HepG2 (cell line): ENCODE data around the gene MRPL34. TPM values are rescaled to one million over a fixed set of nuclear protein-coding genes. Genes with fewer than 3 reads are reported as not detected.

Experiments used
- ATAC-seq: fragments of 200-7000 bp; cut with Tn5 transposase; 3 replicates; pipeline ENCODE4 v1.9.1; 2020; ENCODE audit warnings: mild to moderate bottlenecking, moderate library complexity
- BruUV-seq: library from RNA; stranded (reverse); fragments of 400-500 nt; replicated peaks from 2 replicates; lab custom pipeline; 2021; lab: Mats Ljungman, UMichigan
- CTCF ChIA-PET: fragments of 300-600 bp; formaldehyde crosslinking; extraction: SDS; loops from one replicate; lab custom pipeline; 2021; ENCODE audit warnings: low total read pairs, inconsistent platforms, low intra/inter-chr PET ratio; lab: Yijun Ruan, JAX
- POLR2A ChIA-PET: fragments of 350-600 bp; sonication (Branson Sonifier 250); formaldehyde crosslinking; loops from one replicate; lab custom pipeline; 2020; ENCODE audit warnings: antibody characterized with exemption, inconsistent platforms; lab: Yijun Ruan, JAX
- DNase-seq: peaks from one replicate; pipeline ENCODE4 v3.0.0-alpha.2; 2015; ENCODE audit warnings: low spot score
- FAIRE-seq: peaks from 3 replicates; lab custom pipeline; 2011; peaks lifted over from hg19 to GRCh38; lab: Jason Lieb, UNC
- H2AFZ ChIP-seq: one replicate; pipeline ENCODE4 v1.6.1; 2011; ENCODE audit warnings: low read length, inconsistent platforms
- H3K27ac ChIP-seq: fragments of 300-600 bp; 3 replicates; pipeline ENCODE4 v1.8.0; 2011; ENCODE audit warnings: mixed run types, mild to moderate bottlenecking, mixed read lengths, low read length, inconsistent platforms; ENCODE audit not compliant: insufficient read depth; ENCODE audit errors: extremely low read length
- H3K27me3 ChIP-seq, 2 experiments: fragments of 200-600 bp in 1 of 2; 2 replicates in 1 of 2; 3 replicates in 1 of 2; pipeline versions ENCODE4 v1.6.0 to v1.8.0; 2011; ENCODE audit warnings: low read length in 2 of 2, mild to moderate bottlenecking in 2 of 2, moderate library complexity in 2 of 2, inconsistent platforms in 1 of 2; ENCODE audit not compliant: insufficient read depth in 2 of 2, control insufficient read depth in 1 of 2
- H3K36me3 ChIP-seq, 2 experiments: fragments of 200-600 bp in 1 of 2; replicated peaks in 1 of 2; 2 replicates in 1 of 2; 3 replicates in 1 of 2; pipeline versions ENCODE4 v1.5.1 to v1.8.0; 2011; ENCODE audit warnings: low read length in 2 of 2, inconsistent platforms in 1 of 2; ENCODE audit not compliant: insufficient read depth in 2 of 2, control insufficient read depth in 1 of 2
- H3K4me1 ChIP-seq: 2 replicates; pipeline ENCODE4 v1.5.1; 2012; ENCODE audit warnings: low read length, inconsistent platforms; ENCODE audit not compliant: insufficient read depth
- H3K4me2 ChIP-seq: 2 replicates; pipeline ENCODE4 v1.6.0; 2011; ENCODE audit warnings: low read depth, low read length, inconsistent platforms
- H3K4me3 ChIP-seq, 3 experiments: fragments of 200-600 bp in 1 of 3; sonication (generic), shearing (Covaris generic) in 1 of 3; replicated peaks in 1 of 3; 2 replicates each; pipeline ENCODE4 v1.5.1; 2011 to 2016; ENCODE audit warnings: low read length in 3 of 3, inconsistent platforms in 2 of 3, low read depth in 2 of 3, mild to moderate bottlenecking in 2 of 3, control low read depth in 1 of 3, mixed read lengths in 1 of 3; ENCODE audit not compliant: insufficient read depth in 1 of 3
- H3K79me2 ChIP-seq: one replicate; pipeline ENCODE4 v1.6.1; 2011; ENCODE audit warnings: low read length, inconsistent platforms; ENCODE audit not compliant: insufficient read depth
- H3K9ac ChIP-seq: 2 replicates; pipeline ENCODE4 v1.6.0; 2011; ENCODE audit warnings: mild to moderate bottlenecking, low read depth, low read length, inconsistent platforms; ENCODE audit not compliant: insufficient read depth
- H3K9me3 ChIP-seq: 2 replicates; pipeline ENCODE4 v1.5.1; 2012; ENCODE audit warnings: mild to moderate bottlenecking, low read length
- H4K20me1 ChIP-seq: 2 replicates; pipeline ENCODE4 v1.6.0; 2011; ENCODE audit warnings: inconsistent platforms, mild to moderate bottlenecking, low read length, moderate library complexity; ENCODE audit not compliant: insufficient read depth
- CHD2 ChIP-seq: IDR thresholded peaks from 2 replicates; pipeline ENCODE4 v1.6.1; 2011; ENCODE audit warnings: low read depth, low read length, improper control_type of control experiment
- DRAP1 ChIP-seq: IDR thresholded peaks from 2 replicates; pipeline ENCODE4 v1.6.1; 2016; ENCODE audit warnings: missing genetic modification reagents, missing compliant biosample characterization
- E2F1 ChIP-seq: sonication (generic); formaldehyde crosslinking; IDR thresholded peaks from 2 replicates; pipeline ENCODE4 v1.5.0; 2020; ENCODE audit warnings: missing genetic modification reagents
- IRF9 ChIP-seq: sonication (generic); formaldehyde crosslinking; IDR thresholded peaks from 2 replicates; pipeline ENCODE4 v1.8.0; 2022; ENCODE audit warnings: missing genetic modification reagents, mild to moderate bottlenecking, borderline replicate concordance
- KDM5B ChIP-seq: sonication (generic); formaldehyde crosslinking; IDR thresholded peaks from 2 replicates; pipeline ENCODE4 v1.4.0; 2020; ENCODE audit warnings: missing genetic modification reagents, mild to moderate bottlenecking, borderline replicate concordance
- KMT2B ChIP-seq: IDR thresholded peaks from 2 replicates; pipeline ENCODE4 v1.6.1; 2016; ENCODE audit warnings: missing genetic modification reagents, missing compliant biosample characterization
- MXD1 ChIP-seq: sonication (generic); formaldehyde crosslinking; IDR thresholded peaks from 2 replicates; pipeline ENCODE4 v1.4.0; 2020; ENCODE audit warnings: mild to moderate bottlenecking, missing genetic modification reagents
- NFYB ChIP-seq: sonication (generic); formaldehyde crosslinking; IDR thresholded peaks from 2 replicates; pipeline ENCODE4 v1.4.0; 2020; ENCODE audit warnings: missing genetic modification reagents
- POLR2AphosphoS5 ChIP-seq: IDR thresholded peaks from 2 replicates; pipeline ENCODE4 v1.6.1; 2012; ENCODE audit warnings: low read depth, low read length
- SNAPC5 ChIP-seq: sonication (generic); formaldehyde crosslinking; IDR thresholded peaks from 2 replicates; pipeline ENCODE4 v1.8.1; 2023; ENCODE audit warnings: mild to moderate bottlenecking, missing genetic modification reagents, borderline replicate concordance
- TEF ChIP-seq: sonication (generic); formaldehyde crosslinking; IDR thresholded peaks from 2 replicates; pipeline ENCODE4 v1.5.0; 2020; ENCODE audit warnings: missing genetic modification reagents
- XRCC5 ChIP-seq: fragments of 200-400 bp; formaldehyde crosslinking; optimal IDR thresholded peaks from 2 replicates; pipeline ENCODE3; 2017; ENCODE audit warnings: mild to moderate bottlenecking, low read length
- ZNF329 ChIP-seq: sonication (generic); formaldehyde crosslinking; IDR thresholded peaks from 2 replicates; pipeline ENCODE4 v1.9.0; 2021; ENCODE audit warnings: low read depth, mild to moderate bottlenecking, missing genetic modification reagents
- ZNF576 ChIP-seq: sonication (generic); formaldehyde crosslinking; IDR thresholded peaks from 2 replicates; pipeline ENCODE4 v1.4.0; 2020; ENCODE audit warnings: mild to moderate bottlenecking, missing genetic modification reagents
- ZNF629 ChIP-seq: sonication (generic); formaldehyde crosslinking; conservative IDR thresholded peaks from 2 replicates; pipeline ENCODE4 v1.5.0; 2020; ENCODE audit warnings: missing genetic modification reagents
- ZNF660 ChIP-seq: sonication (generic); formaldehyde crosslinking; IDR thresholded peaks from 2 replicates; pipeline ENCODE4 v1.5.1; 2020; ENCODE audit warnings: mild to moderate bottlenecking, low read depth, missing genetic modification reagents, borderline replicate concordance
- WGBS: methylation state at CpG from one replicate; pipeline ENCODE4 v1.1.6; 2017; ENCODE audit warnings: low lambda C conversion rate; 5-methylcytosine and 5-hydroxymethylcytosine counted together
- in situ Hi-C: cut with HindIII; loops from 2 replicates; pipeline ENCODE4 v1.10.0; 2017; ENCODE audit warnings: low pct_unique_long_range_greater_than_20kb; ENCODE audit not compliant: extremely low pct_ligation_motif_present
- intact Hi-C: fragments of 100-400 bp; cut with micrococcal nuclease; formaldehyde crosslinking; loops from one replicate; pipeline ENCODE4 v1.10.0; 2022; ENCODE audit not compliant: unreplicated experiment
- polyA plus RNA-seq, 8 experiments: library from polyadenylated mRNA; depleted of rRNA in 3 of 8; stranded (reverse) in 7 of 8; unstranded in 1 of 8; fragments of >200 nt; fragmentation: Illumina TruSeq in 4 of 8; extraction: Trizol in 4 of 8; gene quantifications; 2 replicates each; pipeline versions ENCODE4 v1.2.1 to v1.2.3, GENCODE V29; 2011 to 2016; ENCODE audit warnings: low read depth in 4 of 8, missing spikeins in 1 of 8, mixed read lengths in 1 of 8; ENCODE audit not compliant: insufficient read depth in 1 of 8
- total RNA-seq, 5 experiments: library from RNA; depleted of rRNA; stranded (reverse); fragments of >200 nt; fragmentation: Illumina TruSeq; extraction: Trizol; gene quantifications; 2 replicates each; pipeline ENCODE4 v1.2.3, GENCODE V29; 2016; ENCODE audit warnings: low read depth in 1 of 5

MRPL34 gene
- total and polyA plus RNA-seq, 2 of the 13 experiments (the other 11 are each of a cell fraction or from before 2014, with no cell fraction given): 74.0 to 77.3 TPM

GRCh38 chr19:17337675-17338432 is 32.2 kb downstream of the MRPL34 start (continued):
- TF ChIP-seq POLR2AphosphoS5: no peak
- TF ChIP-seq KMT2B (CRISPR knock-in tag): no peak
- TF ChIP-seq ZNF576 (CRISPR knock-in tag): no peak
- no peak for TF ChIP-seq XRCC5
- 0 out of 2 replicates have a peak, but pooled peaks have one; percentile 75 for TF ChIP-seq MXD1 (CRISPR knock-in tag)
- TF ChIP-seq KDM5B (CRISPR knock-in tag): 0 out of 2 replicates have a peak, but pooled peaks have one; percentile 43
- TF ChIP-seq CHD2: peak; percentile 73
- TF ChIP-seq TEF: no peak
- TF ChIP-seq ZNF329 (CRISPR knock-in tag): no peak

- FAIRE-seq: no peak
- peaks cover 7% of the 10 kb centered on the region for H3K79me2 ChIP-seq
- peak overlapping the region; percentile 71 for H3K9ac ChIP-seq
- no peaks in the 10 kb centered on the region for H3K9me3 ChIP-seq
- no peak for DNase-seq
- no peak for ATAC-seq
- CTCF ChIA-PET: no interaction called here
- H3K36me3 ChIP-seq: peaks cover 1 to 9% of the 10 kb centered on the region in 2 experiments; a peak in 1 of 5 replicates
- POLR2A ChIA-PET: interaction anchor here (0.7 to 0.8 kb wide), 2 partner anchors 29 kb away, joined by 4 read pairs; partner anchors contain the start of gene DDA1
- H2AFZ ChIP-seq: no peak overlapping the region
- H3K4me1 ChIP-seq: peaks cover 62% of the 10 kb centered on the region
- no peaks in the 10 kb centered on the region; a peak in 1 of 5 replicates for H3K27me3 ChIP-seq
- in situ Hi-C loops (no loop called here), intact Hi-C loops (loop anchor here (5.0 kb wide), 1 partner anchor 69 kb away; the partner anchor contains the start of gene BST2)
- H3K4me2 ChIP-seq: peak overlapping the region; percentile 73
- peak overlapping the region; percentile 57 to 90 (median 75); a peak in 5 of 6 replicates for H3K4me3 ChIP-seq
- WGBS: 97% methylated on average over 24 of the region's 30 CpGs
- no TSS peak for BruUV-seq
- H4K20me1 ChIP-seq: no peaks in the 10 kb centered on the region
- peak overlapping the region; percentile 88 for H3K27ac ChIP-seq
- TF ChIP-seq ZNF629 (CRISPR knock-in tag): no peak
- no peak for TF ChIP-seq IRF9 (CRISPR knock-in tag)
- no peak for TF ChIP-seq ZNF660 (CRISPR knock-in tag)
- no peak for TF ChIP-seq NFYB (CRISPR knock-in tag)
- no peak for TF ChIP-seq DRAP1 (CRISPR knock-in tag)
- no peak for TF ChIP-seq SNAPC5 (CRISPR knock-in tag)
- no peak for TF ChIP-seq E2F1 (CRISPR knock-in tag)
Observed at GRCh38 chr19:17338433-17339078, 32.9 kb downstream of the MRPL34 start.
